Left cardiac atrium (tissue), 4 donors: ENCODE data around the gene BPNT1. TPM values are rescaled to one million over a fixed set of nuclear protein-coding genes. Genes with fewer than 3 reads are reported as not detected.
"Not testable (repeated sequence)": the region's sequence is repeated elsewhere in the genome, so short reads cannot be mapped to it uniquely, and the experiment has no call there.

Experiments
- ATAC-seq, 2 donors: fragments of 200-7000 bp; cut with Tn5 transposase; one replicate each; pipeline ENCODE4 v1.9.1; 2020; ENCODE audit warnings: mild to moderate bottlenecking in 2 of 2, moderate library complexity in 2 of 2
- DNase-seq: peaks from one replicate; pipeline ENCODE4 v3.0.0-alpha.2; 2020
- intact Hi-C, 2 donors: fragments of 100-400 bp; cut with DNase I; formaldehyde crosslinking; loops; one replicate each; pipeline versions ENCODE4 v1.14.1 to v1.15.1; 2022 to 2023
- long read RNA-seq: library from polyadenylated mRNA; unstranded; transcript quantifications from one replicate; pipeline ENCODE4 v2.0.0, GENCODE V29; 2021
- total RNA-seq, 2 donors: library from RNA; stranded (reverse); fragmentation: NEBNext Ultra II Directional; extraction: Animal tissue kit (Norgen Biotek cat#: 25700); gene quantifications; one replicate each; pipeline ENCODE4 v1.2.1, GENCODE V29; 2021
- donor health status: DM: no; HTN: yes; CAD: no.
- donor health status: DM: no; HTN: yes; CAD: no; lungs with severe emphysema.
- donor health status: DM: yes; HTN: yes; CAD: no.
- donor health status: Dilated cardiomyopathy.

The BPNT1 gene
- 10 to 100 TPM; 13.9 to 15.1 TPM for total RNA-seq
- long read RNA-seq, partial matches to known transcripts, result 0 of 1 reads
- long read RNA-seq, other reads (novel, unspliced or antisense), result 0 of 1 reads

GRCh38 chr1:220089650-220090556 lies at the start of gene BPNT1:
Gene BPNT1 (minus strand): TSS chr1:220089788. CDS start chr1:220079846, 9,942 bp downstream.
- intact Hi-C loops, result no loop called here
- peak; percentile 95 for DNase-seq

GRCh38 chr1:220137019-220137786 lies 47.6 kb upstream of the BPNT1 start:
- DNase-seq (no peak), ATAC-seq (peak; percentile 86 to 94)

More at GRCh38 chr1:220089650-220090556, at the start of gene BPNT1:
- peak; percentile 86 to 88 for ATAC-seq

GRCh38 chr1:220135755-220136154 lies 46.2 kb upstream of the BPNT1 start:
- ATAC-seq (no peak), DNase-seq (no peak)
- intact Hi-C loops, result no loop called here

More at GRCh38 chr1:220137019-220137786, 47.6 kb upstream of the BPNT1 start:
- intact Hi-C loops, result no loop called here

GRCh38 chr1:220129479-220130210 lies 40.1 kb upstream of the BPNT1 start:
- DNase-seq (no peak), ATAC-seq (no peak)
- intact Hi-C loops, result no loop called here

GRCh38 chr1:220127076-220127475 lies 37.5 kb upstream of the BPNT1 start:
- intact Hi-C loops, result no loop called here
- DNase-seq (no peak), ATAC-seq (no peak)

GRCh38 chr1:220124542-220124941 lies 35.0 kb upstream of the BPNT1 start:
- DNase-seq (no peak), ATAC-seq (peak in 1 of 2 donors; percentile 36)
- intact Hi-C loops, result no loop called here

- DNase-seq (no peak), ATAC-seq (no peak)
- intact Hi-C loops, result no loop called here
These were observed 34.3 kb upstream of the BPNT1 start for GRCh38 chr1:220123889-220124288.

GRCh38 chr1:220123066-220123465 lies 33.5 kb upstream of the BPNT1 start:
- intact Hi-C loops, result no loop called here
- ATAC-seq (no peak), DNase-seq (no peak)

- peak in 1 of 2 donors; percentile 55 for ATAC-seq
- DNase-seq, result no peak
- intact Hi-C loops, result no loop called here
These were observed 32.4 kb upstream of the BPNT1 start for GRCh38 chr1:220121791-220122530.

- ATAC-seq (no peak), DNase-seq (no peak)
- intact Hi-C loops, result no loop called here
These were observed 29.5 kb upstream of the BPNT1 start for GRCh38 chr1:220119043-220119512.

- intact Hi-C loops, result no loop called here
- ATAC-seq, result no peak
- DNase-seq, result no peak
These were observed 23.6 kb upstream of the BPNT1 start for GRCh38 chr1:220113136-220113695.

- DNase-seq, intact Hi-C loops, ATAC-seq: not testable (repeated sequence)
These were observed 23.0 kb upstream of the BPNT1 start for GRCh38 chr1:220112600-220112999.

- not testable (repeated sequence) for ATAC-seq
These were observed 20.9 kb upstream of the BPNT1 start for GRCh38 chr1:220110473-220110872.

GRCh38 chr1:220099826-220100225 lies 10.2 kb upstream of the BPNT1 start:
- intact Hi-C loops, result no loop called here
- ATAC-seq, result no peak
- DNase-seq, result no peak

More at GRCh38 chr1:220110473-220110872, 20.9 kb upstream of the BPNT1 start:
- intact Hi-C loops, DNase-seq: not testable (repeated sequence)

GRCh38 chr1:220094016-220094911 lies 4.7 kb upstream of the BPNT1 start, which contains the start of gene IARS2:
Gene IARS2 (plus strand): TSS chr1:220094132. CDS start chr1:220094217, 85 bp downstream.
- DNase-seq (peak; percentile 91), ATAC-seq (peak; percentile 96 to 97)
- intact Hi-C loops, result no loop called here

GRCh38 chr1:220093361-220094015 lies 3.9 kb upstream of the BPNT1 start:
- intact Hi-C loops, result no loop called here
- no peak for DNase-seq
- ATAC-seq, result no peak
